GM10847 (cell line): Measurements from ENCODE around the gene IRF9.

Experiments
- POLR2A ChIP-seq: IDR thresholded peaks from 2 replicates; pipeline ENCODE4 v1.6.1; 2011; ENCODE audit not compliant: insufficient read length; ENCODE audit errors: extremely low read depth

The IRF9 gene

GRCh38 chr14:24151404-24152080 is 9.5 kb upstream of the IRF9 start:
- TF ChIP-seq POLR2A = no peak

DNA sequence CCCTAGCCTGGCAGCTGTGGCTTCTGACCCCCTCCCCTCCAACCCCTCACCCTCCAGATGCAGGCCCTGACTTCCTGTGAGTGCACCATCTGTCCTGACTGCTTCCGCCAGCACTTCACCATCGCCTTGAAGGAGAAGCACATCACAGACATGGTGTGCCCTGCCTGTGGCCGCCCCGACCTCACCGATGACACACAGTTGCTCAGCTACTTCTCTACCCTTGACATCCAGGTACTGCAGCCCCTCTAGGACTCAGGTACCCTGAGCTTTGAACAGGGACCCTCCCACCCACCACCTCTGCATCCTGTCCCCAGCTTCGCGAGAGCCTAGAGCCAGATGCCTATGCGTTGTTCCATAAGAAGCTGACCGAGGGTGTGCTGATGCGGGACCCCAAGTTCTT is 6.0 kb upstream of the IRF9 start:
- no peak for TF ChIP-seq POLR2A

- no peak for TF ChIP-seq POLR2A
These were observed 4.2 kb upstream of the IRF9 start for GRCh38 chr14:24156840-24157239.

- no peak for TF ChIP-seq POLR2A
These were observed 3.7 kb upstream of the IRF9 start for GRCh38 chr14:24157331-24157730.

DNA sequence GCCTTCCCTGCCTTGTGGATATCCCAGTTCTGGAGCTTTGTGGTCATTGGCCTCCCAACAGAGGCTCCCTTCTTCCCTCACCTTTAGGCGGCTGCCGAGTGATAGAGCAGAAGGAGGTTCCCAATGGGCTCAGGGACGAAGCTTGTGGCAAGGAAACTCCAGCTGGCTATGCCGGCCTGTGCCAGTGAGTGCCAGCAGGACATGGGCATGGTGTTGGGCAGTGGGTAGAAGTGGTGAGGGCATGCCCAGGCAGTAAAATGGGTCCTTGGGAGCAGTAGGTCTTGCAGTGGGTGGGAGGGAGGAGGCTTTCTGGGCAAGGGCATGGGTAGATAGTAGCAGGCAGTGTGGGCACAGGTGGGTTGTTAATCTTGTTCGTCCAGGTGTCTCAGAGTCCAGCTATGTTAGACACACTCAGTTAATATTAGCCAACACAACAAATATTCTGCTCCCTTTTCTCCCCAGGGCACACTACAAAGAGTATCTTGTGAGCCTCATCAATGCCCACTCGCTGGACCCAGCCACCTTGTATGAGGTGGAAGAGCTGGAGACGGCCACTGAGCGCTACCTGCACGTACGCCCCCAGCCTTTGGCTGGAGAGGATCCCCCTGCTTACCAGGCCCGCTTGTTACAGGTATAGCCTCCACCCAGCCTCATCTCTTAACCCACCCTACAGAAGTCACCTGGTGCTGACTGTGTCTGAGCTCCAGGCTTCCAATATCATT is 1.1 kb upstream of the IRF9 start:
- TF ChIP-seq POLR2A = no peak

- no peak for TF ChIP-seq POLR2A
These were observed 591 bp upstream of the IRF9 start for GRCh38 chr14:24160499-24160849.

DNA sequence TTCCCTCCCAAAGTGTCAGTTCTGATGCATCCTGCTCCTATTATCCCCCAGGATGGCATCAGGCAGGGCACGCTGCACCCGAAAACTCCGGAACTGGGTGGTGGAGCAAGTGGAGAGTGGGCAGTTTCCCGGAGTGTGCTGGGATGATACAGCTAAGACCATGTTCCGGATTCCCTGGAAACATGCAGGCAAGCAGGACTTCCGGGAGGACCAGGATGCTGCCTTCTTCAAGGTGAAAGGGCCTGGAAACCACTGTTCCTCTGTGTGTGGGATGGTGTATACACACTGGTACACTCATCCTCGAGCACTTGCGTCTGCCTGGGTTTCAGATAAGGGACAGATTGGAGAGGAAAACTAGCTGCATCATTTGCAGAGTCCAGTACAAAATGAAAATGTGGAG is 1.0 kb downstream of the IRF9 start:
- TF ChIP-seq POLR2A = no peak

DNA sequence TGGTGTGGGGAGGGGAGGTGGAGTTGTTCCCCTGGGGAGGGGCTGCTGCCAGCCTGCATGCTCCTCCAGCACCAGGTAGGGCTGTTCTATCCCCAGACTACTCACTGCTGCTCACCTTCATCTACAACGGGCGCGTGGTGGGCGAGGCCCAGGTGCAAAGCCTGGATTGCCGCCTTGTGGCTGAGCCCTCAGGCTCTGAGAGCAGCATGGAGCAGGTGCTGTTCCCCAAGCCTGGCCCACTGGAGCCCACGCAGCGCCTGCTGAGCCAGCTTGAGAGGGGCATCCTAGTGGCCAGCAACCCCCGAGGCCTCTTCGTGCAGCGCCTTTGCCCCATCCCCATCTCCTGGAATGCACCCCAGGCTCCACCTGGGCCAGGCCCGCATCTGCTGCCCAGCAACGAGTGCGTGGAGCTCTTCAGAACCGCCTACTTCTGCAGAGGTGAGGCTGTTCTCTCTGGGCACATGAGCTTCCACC is 3.5 kb downstream of the IRF9 start:
- no peak for TF ChIP-seq POLR2A

DNA sequence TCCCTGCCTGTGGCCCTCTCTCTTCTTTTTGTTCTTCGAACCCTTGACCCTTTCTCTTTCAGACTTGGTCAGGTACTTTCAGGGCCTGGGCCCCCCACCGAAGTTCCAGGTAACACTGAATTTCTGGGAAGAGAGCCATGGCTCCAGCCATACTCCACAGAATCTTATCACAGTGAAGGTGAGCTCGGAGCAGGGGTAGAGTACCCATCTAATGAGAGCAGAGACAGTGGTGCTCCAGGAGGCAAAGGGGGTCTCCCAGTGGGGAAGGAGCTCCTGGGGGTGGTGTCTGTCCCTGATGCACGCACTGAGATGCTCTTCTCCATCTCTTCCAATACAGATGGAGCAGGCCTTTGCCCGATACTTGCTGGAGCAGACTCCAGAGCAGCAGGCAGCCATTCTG is 4.7 kb downstream of the IRF9 start:
- TF ChIP-seq POLR2A = no peak

GRCh38 chr14:24167469-24168114 is 6.5 kb downstream of the IRF9 start:
- no peak for TF ChIP-seq POLR2A

- TF ChIP-seq POLR2A = peak; percentile 57
These were observed 10.6 kb downstream of the IRF9 start, which contains the start of gene REC8 for GRCh38 chr14:24171422-24172260. TSS of gene REC8 (plus strand) at chr14:24172080. CDS start at chr14:24172553, 473 bp downstream.

GRCh38 chr14:24172261-24172860 is 11.3 kb downstream of the IRF9 start:
- no peak for TF ChIP-seq POLR2A

GRCh38 chr14:24172871-24173281 is 11.8 kb downstream of the IRF9 start:
- no peak for TF ChIP-seq POLR2A

- TF ChIP-seq POLR2A = no peak
These were observed 15.5 kb downstream of the IRF9 start for GRCh38 chr14:24176599-24176998.

DNA sequence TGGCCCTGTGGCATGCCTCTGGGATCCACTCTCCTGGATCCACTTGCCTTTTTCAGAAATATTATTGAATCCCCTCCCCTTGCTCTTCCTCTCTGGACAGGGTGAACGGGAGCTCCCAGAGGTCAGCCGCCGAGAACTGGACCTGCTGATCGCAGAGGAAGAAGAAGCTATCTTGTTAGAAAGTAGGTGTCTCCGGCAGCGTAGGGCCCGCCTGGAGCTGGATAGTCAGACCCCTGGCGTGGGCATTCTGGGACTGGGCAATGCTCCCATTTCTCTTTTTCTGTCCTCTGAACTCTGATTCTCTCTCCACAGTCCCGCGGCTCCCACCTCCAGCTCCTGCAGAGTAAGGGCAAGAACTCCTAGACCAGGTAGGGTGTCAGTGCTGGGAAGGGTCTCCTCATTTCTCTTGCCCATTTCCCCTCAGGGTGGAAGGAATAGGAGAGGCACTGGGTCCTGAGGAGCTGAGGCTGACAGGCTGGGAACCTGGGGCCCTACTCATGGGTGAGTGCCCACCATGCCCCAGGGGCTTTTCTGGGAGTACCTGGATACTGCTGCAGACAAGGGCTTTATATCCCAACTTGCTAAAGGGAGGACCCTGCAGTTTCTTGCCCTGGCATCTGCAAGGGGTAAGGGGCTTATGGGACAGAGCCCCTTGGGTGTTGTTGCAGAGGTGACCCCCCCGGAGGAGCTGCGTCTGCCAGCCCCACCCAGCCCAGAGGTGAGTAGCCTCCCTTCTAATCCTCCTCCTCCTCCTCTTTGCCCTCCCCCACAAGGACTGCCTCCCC is 16.2 kb downstream of the IRF9 start:
- no peak for TF ChIP-seq POLR2A

GRCh38 chr14:24177891-24178290 is 16.8 kb downstream of the IRF9 start:
- TF ChIP-seq POLR2A = no peak
